Body of pancreas (tissue), 4 donors: ENCODE measurements around the gene WNT9B.

Source experiments
- POLR2A ChIP-seq, 3 donors: fragments of 450-650 bp; IDR thresholded peaks; one replicate each; pipeline ENCODE4 v1.6.1; 2016; ENCODE audit warnings: antibody characterized with exemption in 3 of 3, mild to moderate bottlenecking in 2 of 3
- TF ChIP-seq, protein P1 (sequence below), 7 experiments: fragments of 450-650 bp in 4 of 7; fragments of 200-600 bp in 3 of 7; sonication (generic) in 3 of 7; IDR thresholded peaks; one replicate each; pipeline ENCODE4 v1.5.1; 2016 to 2019; ENCODE audit warnings: antibody characterized with exemption in 7 of 7

DNA sequence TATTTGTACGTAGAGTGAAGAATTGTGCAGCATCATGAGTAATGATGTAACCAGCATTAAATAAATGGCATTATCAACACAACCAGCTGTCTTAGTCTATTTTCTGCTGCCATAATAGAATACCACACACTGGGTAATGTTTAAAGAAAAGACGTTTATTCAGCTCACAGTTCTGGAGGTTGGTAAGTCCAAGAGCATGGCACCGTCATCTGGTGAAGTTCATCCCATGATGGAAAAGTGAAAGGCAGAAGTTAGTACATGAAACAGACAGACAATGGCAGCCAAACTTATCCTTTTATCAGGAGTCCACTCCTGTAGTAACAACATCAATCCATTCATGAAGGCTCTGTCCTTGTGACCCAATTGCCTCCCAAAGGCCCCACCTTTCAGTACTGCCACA lies 65.2 kb downstream of the WNT9B start:
- TF ChIP-seq POLR2A (IDR thresholded peaks at IDR 0.05) = no peak
- TF ChIP-seq, protein P1, sequence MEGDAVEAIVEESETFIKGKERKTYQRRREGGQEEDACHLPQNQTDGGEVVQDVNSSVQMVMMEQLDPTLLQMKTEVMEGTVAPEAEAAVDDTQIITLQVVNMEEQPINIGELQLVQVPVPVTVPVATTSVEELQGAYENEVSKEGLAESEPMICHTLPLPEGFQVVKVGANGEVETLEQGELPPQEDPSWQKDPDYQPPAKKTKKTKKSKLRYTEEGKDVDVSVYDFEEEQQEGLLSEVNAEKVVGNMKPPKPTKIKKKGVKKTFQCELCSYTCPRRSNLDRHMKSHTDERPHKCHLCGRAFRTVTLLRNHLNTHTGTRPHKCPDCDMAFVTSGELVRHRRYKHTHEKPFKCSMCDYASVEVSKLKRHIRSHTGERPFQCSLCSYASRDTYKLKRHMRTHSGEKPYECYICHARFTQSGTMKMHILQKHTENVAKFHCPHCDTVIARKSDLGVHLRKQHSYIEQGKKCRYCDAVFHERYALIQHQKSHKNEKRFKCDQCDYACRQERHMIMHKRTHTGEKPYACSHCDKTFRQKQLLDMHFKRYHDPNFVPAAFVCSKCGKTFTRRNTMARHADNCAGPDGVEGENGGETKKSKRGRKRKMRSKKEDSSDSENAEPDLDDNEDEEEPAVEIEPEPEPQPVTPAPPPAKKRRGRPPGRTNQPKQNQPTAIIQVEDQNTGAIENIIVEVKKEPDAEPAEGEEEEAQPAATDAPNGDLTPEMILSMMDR (IDR thresholded peaks at IDR 0.05) = no peak
